ENCODE measurements around the gene SEZ6L. TPM values are rescaled to one million over a fixed set of nuclear protein-coding genes. Genes with fewer than 3 reads are reported as not detected.

Gene SEZ6L
- total RNA-seq: not detected

- DNase-seq (no peak), ATAC-seq (no peak)
- Mint-ChIP-seq H3K27ac (no peak within 1 kb of the TSS), H3K9me3 (ENCODE audit: insufficient read depth) (no peaks in the 10 kb centered on the region), H3K4me1 (ENCODE audit: low read depth) (no peaks in the 10 kb centered on the region), H3K4me3 (no peak within 1 kb of the TSS), H3K36me3 (ENCODE audit: low read depth) (no peaks in the 10 kb centered on the region), H3K27me3 (ENCODE audit: low read depth) (peaks cover 53% of the 10 kb centered on the region)
- ChIA-PET CTCF (no interaction called here), POLR2A (no interaction called here)
These were observed at the start of gene SEZ6L for GRCh38 chr22:26169315-26170111. Gene SEZ6L, plus strand, starts transcription at chr22:26169462. Its CDS starts 208 bp downstream, at chr22:26169670.

- Mint-ChIP-seq H3K36me3 (ENCODE audit: low read depth) (no peaks in the 10 kb centered on the region), H3K27me3 (ENCODE audit: low read depth) (peaks cover 6% of the 10 kb centered on the region), H3K4me3 (peak overlapping the region; percentile 32), H3K9me3 (ENCODE audit: insufficient read depth) (no peaks in the 10 kb centered on the region), H3K27ac (peak overlapping the region; percentile 6), H3K4me1 (ENCODE audit: low read depth) (peaks cover 2% of the 10 kb centered on the region)
- DNase-seq (no peak), ATAC-seq (no peak)
- ChIA-PET CTCF (no interaction called here), POLR2A (no interaction called here)
These were observed 46.3 kb upstream of the SEZ6L start for GRCh38 chr22:26122920-26123468.

GRCh38 chr22:26124991-26125725 is 44.1 kb upstream of the SEZ6L start:
- ChIA-PET POLR2A (interaction anchor here (0.5 kb wide), 1 partner anchor 625 kb away, joined by 3 read pairs; no protein-coding TSS in a partner anchor), CTCF (no interaction called here)
- Mint-ChIP-seq H3K9me3 (ENCODE audit: insufficient read depth) (no peaks in the 10 kb centered on the region), H3K4me3 (no peak overlapping the region), H3K4me1 (ENCODE audit: low read depth) (peaks cover 2% of the 10 kb centered on the region), H3K27ac (no peak overlapping the region), H3K27me3 (ENCODE audit: low read depth) (peaks cover 4% of the 10 kb centered on the region), H3K36me3 (ENCODE audit: low read depth) (no peaks in the 10 kb centered on the region)
- no peak for DNase-seq
- ATAC-seq: no peak

- ChIA-PET CTCF (interaction anchor here (0.9 kb wide), 1 partner anchor 46 kb away, joined by 4 read pairs; no protein-coding TSS in a partner anchor), POLR2A (no interaction called here)
- Mint-ChIP-seq H3K4me3 (no peak overlapping the region), H3K27ac (no peak overlapping the region), H3K4me1 (ENCODE audit: low read depth) (peaks cover 2% of the 10 kb centered on the region), H3K27me3 (ENCODE audit: low read depth) (no peaks in the 10 kb centered on the region), H3K36me3 (ENCODE audit: low read depth) (no peaks in the 10 kb centered on the region), H3K9me3 (ENCODE audit: insufficient read depth) (no peaks in the 10 kb centered on the region)
- ATAC-seq: no peak
- DNase-seq: no peak
These were observed 42.1 kb upstream of the SEZ6L start for GRCh38 chr22:26127126-26127525.

- no peaks in the 10 kb centered on the region for H3K9me3 Mint-ChIP-seq (ENCODE audit: insufficient read depth)
- H3K27me3 Mint-ChIP-seq (ENCODE audit: low read depth): no peaks in the 10 kb centered on the region
- no peak for ATAC-seq
- H3K4me1 Mint-ChIP-seq (ENCODE audit: low read depth): peaks cover 2% of the 10 kb centered on the region
- H3K4me3 Mint-ChIP-seq: no peak overlapping the region
- no peaks in the 10 kb centered on the region for H3K36me3 Mint-ChIP-seq (ENCODE audit: low read depth)
- POLR2A ChIA-PET: no interaction called here
- DNase-seq: no peak
- CTCF ChIA-PET: no interaction called here
- H3K27ac Mint-ChIP-seq: no peak overlapping the region
These were observed 41.7 kb upstream of the SEZ6L start for GRCh38 chr22:26127556-26127955.

GRCh38 chr22:26131589-26132154 is 37.6 kb upstream of the SEZ6L start:
- POLR2A ChIA-PET: no interaction called here
- H3K4me1 Mint-ChIP-seq (ENCODE audit: low read depth): no peaks in the 10 kb centered on the region
- CTCF ChIA-PET: no interaction called here
- no peaks in the 10 kb centered on the region for H3K27me3 Mint-ChIP-seq (ENCODE audit: low read depth)
- H3K9me3 Mint-ChIP-seq (ENCODE audit: insufficient read depth): no peaks in the 10 kb centered on the region
- no peak overlapping the region for H3K27ac Mint-ChIP-seq
- no peak overlapping the region for H3K4me3 Mint-ChIP-seq
- no peaks in the 10 kb centered on the region for H3K36me3 Mint-ChIP-seq (ENCODE audit: low read depth)
- ATAC-seq: no peak
- DNase-seq: no peak

GRCh38 chr22:26134654-26135330 is 34.5 kb upstream of the SEZ6L start:
- H3K9me3 Mint-ChIP-seq (ENCODE audit: insufficient read depth): no peaks in the 10 kb centered on the region
- no peaks in the 10 kb centered on the region for H3K4me1 Mint-ChIP-seq (ENCODE audit: low read depth)
- no peak for DNase-seq
- CTCF ChIA-PET: interaction anchor here (1.5 kb wide), 1 partner anchor 38 kb away, joined by 5 read pairs; no protein-coding TSS in a partner anchor
- no peak overlapping the region for H3K27ac Mint-ChIP-seq
- no peaks in the 10 kb centered on the region for H3K36me3 Mint-ChIP-seq (ENCODE audit: low read depth)
- H3K27me3 Mint-ChIP-seq (ENCODE audit: low read depth): peaks cover 2% of the 10 kb centered on the region
- ATAC-seq: no peak
- H3K4me3 Mint-ChIP-seq: no peak overlapping the region
- POLR2A ChIA-PET: no interaction called here

GRCh38 chr22:26135806-26136205 is 33.5 kb upstream of the SEZ6L start:
- DNase-seq: no peak
- Mint-ChIP-seq H3K4me1 (ENCODE audit: low read depth) (no peaks in the 10 kb centered on the region), H3K4me3 (no peak overlapping the region), H3K9me3 (ENCODE audit: insufficient read depth) (no peaks in the 10 kb centered on the region), H3K27me3 (ENCODE audit: low read depth) (peaks cover 3% of the 10 kb centered on the region), H3K36me3 (ENCODE audit: low read depth) (no peaks in the 10 kb centered on the region), H3K27ac (no peak overlapping the region)
- ATAC-seq: no peak
- ChIA-PET POLR2A (no interaction called here), CTCF (interaction anchor here (1.5 kb wide), 1 partner anchor 37 kb away, joined by 5 read pairs; no protein-coding TSS in a partner anchor)

GRCh38 chr22:26139310-26139709 is 30.0 kb upstream of the SEZ6L start:
- no peaks in the 10 kb centered on the region for H3K4me1 Mint-ChIP-seq (ENCODE audit: low read depth)
- H3K27me3 Mint-ChIP-seq (ENCODE audit: low read depth): peaks cover 3% of the 10 kb centered on the region
- DNase-seq (no peak), ATAC-seq (no peak)
- no peaks in the 10 kb centered on the region for H3K36me3 Mint-ChIP-seq (ENCODE audit: low read depth)
- ChIA-PET POLR2A (no interaction called here), CTCF (no interaction called here)
- no peak overlapping the region for H3K27ac Mint-ChIP-seq
- no peaks in the 10 kb centered on the region for H3K9me3 Mint-ChIP-seq (ENCODE audit: insufficient read depth)
- H3K4me3 Mint-ChIP-seq: no peak overlapping the region

GRCh38 chr22:26141831-26142230 is 27.4 kb upstream of the SEZ6L start:
- Mint-ChIP-seq H3K36me3 (ENCODE audit: low read depth) (no peaks in the 10 kb centered on the region), H3K4me1 (ENCODE audit: low read depth) (no peaks in the 10 kb centered on the region), H3K9me3 (ENCODE audit: insufficient read depth) (no peaks in the 10 kb centered on the region), H3K27ac (no peak overlapping the region), H3K4me3 (no peak overlapping the region), H3K27me3 (ENCODE audit: low read depth) (peaks cover 7% of the 10 kb centered on the region)
- CTCF ChIA-PET: no interaction called here
- POLR2A ChIA-PET: no interaction called here
- DNase-seq (no peak), ATAC-seq (no peak)

- no peak for ATAC-seq
- H3K36me3 Mint-ChIP-seq (ENCODE audit: low read depth): no peaks in the 10 kb centered on the region
- no peak overlapping the region for H3K27ac Mint-ChIP-seq
- no peaks in the 10 kb centered on the region for H3K4me1 Mint-ChIP-seq (ENCODE audit: low read depth)
- POLR2A ChIA-PET: interaction anchor here (0.6 kb wide), 1 partner anchor 197 kb away, joined by 3 read pairs; no protein-coding TSS in a partner anchor
- no peak for DNase-seq
- no peak overlapping the region for H3K4me3 Mint-ChIP-seq
- H3K27me3 Mint-ChIP-seq (ENCODE audit: low read depth): peaks cover 9% of the 10 kb centered on the region
- no peaks in the 10 kb centered on the region for H3K9me3 Mint-ChIP-seq (ENCODE audit: insufficient read depth)
- CTCF ChIA-PET: no interaction called here
These were observed 25.4 kb upstream of the SEZ6L start for GRCh38 chr22:26143806-26144325.

Data from activated CD8-positive, alpha-beta T cell treated with anti-CD3 and anti-CD28 coated beads, Interleukin-2, amount 10 ng/mL, durations not matched to agents 7 days and 5 days (primary cell).